ENCODE measurements around the gene CDHR2.

CDHR2 gene

DNA sequence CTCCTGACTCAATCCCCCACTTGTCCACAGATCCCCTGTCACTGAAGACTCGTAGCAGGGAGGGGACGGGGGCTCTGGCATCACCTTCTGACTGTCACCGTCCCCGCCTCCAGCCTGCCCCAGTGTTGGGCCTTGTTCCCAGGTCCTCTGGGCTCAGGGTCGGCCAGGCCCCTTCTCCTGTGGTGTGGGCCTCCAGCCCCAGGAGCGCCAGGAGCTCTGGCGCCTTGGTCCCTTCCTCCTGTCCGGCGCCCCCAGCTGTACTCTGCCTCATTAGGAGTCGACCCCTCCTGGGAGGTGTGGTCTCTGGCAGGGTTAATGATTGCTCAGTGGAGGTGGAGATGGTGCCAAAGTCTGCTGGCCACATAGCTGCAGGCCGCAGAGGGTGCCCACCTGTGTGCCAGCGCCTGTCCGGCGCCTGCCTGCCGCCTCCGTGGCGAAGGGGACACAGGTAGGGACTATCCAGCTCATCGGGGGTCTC lies at the start of gene CDHR2:
Gene CDHR2, plus strand, starts transcription at position 376 of the 478 bp plus-strand sequence. CDS start 16,011 bp downstream, outside the sequence.
- no peaks in the 10 kb centered on the region for H3K36me3 Mint-ChIP-seq (ENCODE audit: low read depth)
- H3K4me3 Mint-ChIP-seq, result no peak within 1 kb of the TSS
- H3K9me3 Mint-ChIP-seq, result no peaks in the 10 kb centered on the region
- H3K27me3 Mint-ChIP-seq (ENCODE audit: low read depth), result no peaks in the 10 kb centered on the region
- H3K27ac Mint-ChIP-seq, result no peak within 1 kb of the TSS
- H3K4me1 Mint-ChIP-seq (ENCODE audit: low read depth), result peaks cover 22% of the 10 kb centered on the region

- H3K27ac Mint-ChIP-seq, result no peak overlapping the region
- no peak overlapping the region for H3K4me3 Mint-ChIP-seq
- H3K27me3 Mint-ChIP-seq (ENCODE audit: low read depth), result no peaks in the 10 kb centered on the region
- H3K36me3 Mint-ChIP-seq (ENCODE audit: low read depth), result peaks cover 31% of the 10 kb centered on the region
- no peaks in the 10 kb centered on the region for H3K4me1 Mint-ChIP-seq (ENCODE audit: low read depth)
- no peaks in the 10 kb centered on the region for H3K9me3 Mint-ChIP-seq
These were observed 48.6 kb upstream of the CDHR2 start for GRCh38 chr5:176500511-176500910.

GRCh38 chr5:176501333-176501732 lies 47.8 kb upstream of the CDHR2 start:
- H3K4me1 Mint-ChIP-seq (ENCODE audit: low read depth), result no peaks in the 10 kb centered on the region
- H3K36me3 Mint-ChIP-seq (ENCODE audit: low read depth), result peaks cover 37% of the 10 kb centered on the region
- no peaks in the 10 kb centered on the region for H3K27me3 Mint-ChIP-seq (ENCODE audit: low read depth)
- no peak overlapping the region for H3K4me3 Mint-ChIP-seq
- H3K9me3 Mint-ChIP-seq, result no peaks in the 10 kb centered on the region
- H3K27ac Mint-ChIP-seq, result no peak overlapping the region

- Mint-ChIP-seq H3K4me3 (no peak overlapping the region), H3K27me3 (ENCODE audit: low read depth) (no peaks in the 10 kb centered on the region), H3K9me3 (no peaks in the 10 kb centered on the region), H3K36me3 (ENCODE audit: low read depth) (peaks cover 46% of the 10 kb centered on the region), H3K27ac (no peak overlapping the region), H3K4me1 (ENCODE audit: low read depth) (no peaks in the 10 kb centered on the region)
These were observed 45.6 kb upstream of the CDHR2 start for GRCh38 chr5:176503496-176503895.

DNA sequence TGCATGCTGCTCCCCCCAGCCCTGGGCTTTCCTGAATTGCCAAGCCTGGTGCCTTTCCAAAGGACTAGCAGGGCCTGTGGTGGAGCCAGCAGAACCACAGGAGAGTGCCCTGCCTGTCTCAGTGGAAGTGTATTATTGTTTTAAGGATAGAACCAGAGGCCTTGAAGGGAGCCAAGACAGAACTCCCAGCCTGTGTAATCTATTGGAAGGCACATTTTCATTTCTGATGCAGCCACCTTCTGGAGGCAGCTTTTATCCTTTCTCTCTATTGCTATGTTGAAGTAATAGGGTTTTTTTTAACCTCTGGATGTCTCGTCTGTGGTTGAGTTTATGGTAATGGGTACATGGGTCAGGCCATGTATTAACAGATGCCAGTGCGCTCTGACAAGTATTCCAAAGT lies 41.2 kb upstream of the CDHR2 start:
- Mint-ChIP-seq H3K9me3 (no peaks in the 10 kb centered on the region), H3K27me3 (ENCODE audit: low read depth) (no peaks in the 10 kb centered on the region), H3K4me1 (ENCODE audit: low read depth) (no peaks in the 10 kb centered on the region), H3K4me3 (no peak overlapping the region), H3K36me3 (ENCODE audit: low read depth) (peaks cover 34% of the 10 kb centered on the region), H3K27ac (no peak overlapping the region)

- no peaks in the 10 kb centered on the region for H3K9me3 Mint-ChIP-seq
- H3K36me3 Mint-ChIP-seq (ENCODE audit: low read depth), result peaks cover 34% of the 10 kb centered on the region
- no peak overlapping the region for H3K27ac Mint-ChIP-seq
- no peaks in the 10 kb centered on the region for H3K4me1 Mint-ChIP-seq (ENCODE audit: low read depth)
- H3K27me3 Mint-ChIP-seq (ENCODE audit: low read depth), result no peaks in the 10 kb centered on the region
- no peak overlapping the region for H3K4me3 Mint-ChIP-seq
These were observed 40.5 kb upstream of the CDHR2 start for GRCh38 chr5:176508603-176509002.

DNA sequence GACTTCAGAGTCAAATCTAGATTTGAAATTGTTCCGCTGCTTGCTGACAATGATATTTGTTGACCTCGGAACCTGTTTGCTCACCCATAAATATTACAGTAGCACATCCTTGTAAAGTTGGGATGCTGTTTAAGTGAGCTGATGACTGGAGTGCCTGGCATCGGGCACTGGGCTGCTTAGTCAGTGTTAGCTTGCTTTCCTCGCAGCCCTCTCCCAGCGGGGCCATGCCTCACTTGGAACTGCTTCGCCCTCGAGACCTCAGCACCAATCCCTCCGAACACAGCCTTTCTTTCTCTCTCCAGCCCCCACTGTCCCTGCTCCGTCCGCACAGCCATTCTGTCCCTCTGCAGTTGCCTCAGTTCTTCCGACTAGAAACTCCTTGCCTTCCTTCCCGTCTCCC lies 35.4 kb upstream of the CDHR2 start:
- no peak overlapping the region for H3K4me3 Mint-ChIP-seq
- no peak overlapping the region for H3K27ac Mint-ChIP-seq
- H3K36me3 Mint-ChIP-seq (ENCODE audit: low read depth), result peaks cover 3% of the 10 kb centered on the region
- H3K9me3 Mint-ChIP-seq, result no peaks in the 10 kb centered on the region
- H3K27me3 Mint-ChIP-seq (ENCODE audit: low read depth), result peaks cover 4% of the 10 kb centered on the region
- peaks cover 5% of the 10 kb centered on the region for H3K4me1 Mint-ChIP-seq (ENCODE audit: low read depth)

DNA sequence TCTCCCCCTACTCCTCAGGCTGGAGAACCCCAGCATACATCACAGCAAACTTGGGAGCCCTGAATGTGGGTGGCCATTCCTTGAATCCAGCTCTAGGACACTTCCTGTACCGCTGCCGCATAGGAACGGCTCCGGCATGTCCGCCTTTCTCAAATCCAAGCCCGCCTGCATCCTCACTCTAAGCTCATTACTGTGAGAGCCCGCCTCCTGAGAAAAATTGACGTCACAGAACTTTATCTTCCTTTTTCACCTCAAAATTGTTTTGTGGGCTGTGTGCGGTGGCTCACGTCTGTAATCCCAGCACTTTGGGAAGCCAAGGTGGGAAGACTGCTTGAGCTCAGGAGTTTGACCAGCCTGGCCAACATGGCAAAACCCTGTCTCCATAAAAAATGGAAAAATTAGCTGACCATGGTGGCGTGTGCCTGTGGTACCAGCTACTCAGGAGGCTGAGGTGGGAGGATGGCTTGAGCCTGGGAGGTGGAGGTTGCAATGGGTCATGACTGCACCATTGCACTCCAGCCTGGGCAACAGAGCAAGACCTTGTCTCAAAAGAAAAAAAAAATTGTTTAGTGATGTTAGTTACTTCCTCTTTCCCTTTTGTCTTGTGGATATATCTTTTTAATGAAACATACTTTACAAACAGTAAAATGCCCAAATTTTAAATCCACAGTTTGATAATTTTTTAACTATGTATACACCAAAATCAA lies 34.7 kb upstream of the CDHR2 start:
- H3K27me3 Mint-ChIP-seq (ENCODE audit: low read depth), result peaks cover 4% of the 10 kb centered on the region
- peaks cover 5% of the 10 kb centered on the region for H3K4me1 Mint-ChIP-seq (ENCODE audit: low read depth)
- H3K9me3 Mint-ChIP-seq, result no peaks in the 10 kb centered on the region
- H3K36me3 Mint-ChIP-seq (ENCODE audit: low read depth), result peaks cover 3% of the 10 kb centered on the region
- H3K27ac Mint-ChIP-seq, result no peak overlapping the region
- H3K4me3 Mint-ChIP-seq, result no peak overlapping the region

GRCh38 chr5:176515396-176515795 lies 33.7 kb upstream of the CDHR2 start:
- H3K27ac Mint-ChIP-seq, result no peak overlapping the region
- no peaks in the 10 kb centered on the region for H3K9me3 Mint-ChIP-seq
- peaks cover 4% of the 10 kb centered on the region for H3K27me3 Mint-ChIP-seq (ENCODE audit: low read depth)
- peaks cover 5% of the 10 kb centered on the region for H3K4me1 Mint-ChIP-seq (ENCODE audit: low read depth)
- H3K36me3 Mint-ChIP-seq (ENCODE audit: low read depth), result no peaks in the 10 kb centered on the region
- H3K4me3 Mint-ChIP-seq, result no peak overlapping the region

GRCh38 chr5:176517053-176517661 lies 32.0 kb upstream of the CDHR2 start:
- H3K4me1 Mint-ChIP-seq (ENCODE audit: low read depth), result peaks cover 5% of the 10 kb centered on the region
- no peak overlapping the region for H3K27ac Mint-ChIP-seq
- no peaks in the 10 kb centered on the region for H3K9me3 Mint-ChIP-seq

GRCh38 chr5:176519810-176520720 lies 29.1 kb upstream of the CDHR2 start:
- H3K4me1 Mint-ChIP-seq (ENCODE audit: low read depth), result peaks cover 5% of the 10 kb centered on the region
- H3K9me3 Mint-ChIP-seq, result no peaks in the 10 kb centered on the region
- no peak overlapping the region for H3K4me3 Mint-ChIP-seq
- H3K27me3 Mint-ChIP-seq (ENCODE audit: low read depth), result peaks cover 4% of the 10 kb centered on the region
- no peak overlapping the region for H3K27ac Mint-ChIP-seq
- H3K36me3 Mint-ChIP-seq (ENCODE audit: low read depth), result peaks cover 2% of the 10 kb centered on the region

More at GRCh38 chr5:176517053-176517661, 32.0 kb upstream of the CDHR2 start:
- Mint-ChIP-seq H3K36me3 (ENCODE audit: low read depth) (no peaks in the 10 kb centered on the region), H3K27me3 (ENCODE audit: low read depth) (peaks cover 4% of the 10 kb centered on the region), H3K4me3 (no peak overlapping the region)

DNA sequence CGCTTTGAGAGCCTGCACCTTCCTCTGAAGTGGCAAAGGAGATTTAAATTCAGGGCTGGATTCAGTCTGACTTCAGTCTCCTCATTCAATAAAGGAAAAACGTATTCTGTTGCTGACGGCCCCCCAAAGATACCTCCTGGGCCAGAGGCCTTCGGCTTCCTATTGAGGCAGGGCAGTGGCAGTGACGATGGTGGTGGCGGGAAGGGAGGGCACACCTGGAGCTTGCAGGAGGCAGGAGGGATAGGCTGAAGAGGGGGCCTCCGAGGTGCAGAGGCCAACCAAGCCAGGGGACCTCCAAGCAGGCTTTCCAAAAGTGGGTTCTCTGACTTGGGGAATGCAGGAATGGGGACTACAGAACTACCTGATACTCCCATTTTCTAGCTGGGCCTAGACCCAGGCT lies 27.9 kb upstream of the CDHR2 start:
- Mint-ChIP-seq H3K9me3 (no peaks in the 10 kb centered on the region), H3K27me3 (ENCODE audit: low read depth) (peaks cover 4% of the 10 kb centered on the region), H3K4me3 (no peak overlapping the region), H3K36me3 (ENCODE audit: low read depth) (peaks cover 6% of the 10 kb centered on the region), H3K27ac (no peak overlapping the region), H3K4me1 (ENCODE audit: low read depth) (peaks cover 5% of the 10 kb centered on the region)

- Mint-ChIP-seq H3K36me3 (ENCODE audit: low read depth) (peaks cover 8% of the 10 kb centered on the region), H3K4me3 (no peak overlapping the region), H3K9me3 (no peaks in the 10 kb centered on the region), H3K27me3 (ENCODE audit: low read depth) (peaks cover 4% of the 10 kb centered on the region), H3K27ac (no peak overlapping the region), H3K4me1 (ENCODE audit: low read depth) (peaks cover 5% of the 10 kb centered on the region)
These were observed 27.4 kb upstream of the CDHR2 start for GRCh38 chr5:176521699-176522263.

GRCh38 chr5:176524138-176524537 lies 25.0 kb upstream of the CDHR2 start:
- H3K27me3 Mint-ChIP-seq (ENCODE audit: low read depth), result no peaks in the 10 kb centered on the region
- H3K36me3 Mint-ChIP-seq (ENCODE audit: low read depth), result peaks cover 17% of the 10 kb centered on the region
- H3K9me3 Mint-ChIP-seq, result no peaks in the 10 kb centered on the region
- H3K4me1 Mint-ChIP-seq (ENCODE audit: low read depth), result no peaks in the 10 kb centered on the region
- H3K4me3 Mint-ChIP-seq, result no peak overlapping the region
- H3K27ac Mint-ChIP-seq, result no peak overlapping the region

Measured in T-helper 1 cell treated with Interleukin-12 subunit alpha and Interleukin-12 subunit beta and Interleukin-4 antibody, amounts not matched to agents 30 μg/mL and 1 μg/mL, for 36 hours (primary cell).